ENCODE results near the gene GALNT3. TPM values are rescaled to one million over a fixed set of nuclear protein-coding genes. Genes with fewer than 3 reads are reported as not detected.

The GALNT3 gene
- total and polyA plus RNA-seq, 2 of the 8 experiments (the other 6 are each of a cell fraction or from before 2014, with no cell fraction given), result 3.4 to 23.6 TPM

GRCh38 chr2:165743442-165743841, 50.6 kb downstream of the GALNT3 start:
- Histone ChIP-seq H3K36me3 (ENCODE audit: control insufficient read depth in 2 of 4, insufficient read depth in 4 of 4, low read length in 3 of 4) (peaks cover 0 to 30% (median 7%) of the 10 kb centered on the region in 4 experiments; a peak in 3 of 8 replicates), H3K56ac (replicated peaks; ENCODE audit: insufficient read length, low read depth, low read length) (no peak overlapping the region), H3K79me2 (ENCODE audit: control insufficient read depth in 1 of 2, insufficient read depth in 2 of 2, low read length in 2 of 2) (no peaks in the 10 kb centered on the region), H2BK15ac (ENCODE audit: low read length) (no peak overlapping the region), H3K27ac (ENCODE audit: low read depth, low read length) (no peak overlapping the region), H3K4me1 (replicated peaks in 1 of 4; ENCODE audit: control insufficient read depth in 3 of 4, insufficient read depth in 4 of 4, low read length in 3 of 4) (no peaks in the 10 kb centered on the region), H2BK5ac (ENCODE audit: low read depth, low read length) (no peak overlapping the region), H2AK5ac (ENCODE audit: low read depth, low read length) (no peak overlapping the region), H3K14ac (ENCODE audit: insufficient read length) (no peak overlapping the region), H2BK120ac (replicated peaks; ENCODE audit: low read depth, low read length) (no peak overlapping the region), H3K27me3 (replicated peaks in 1 of 4; ENCODE audit: control insufficient read depth in 3 of 4, extremely low read depth in 1 of 4, insufficient read depth in 3 of 4, low read length in 3 of 4) (no peaks in the 10 kb centered on the region), H3K23ac (ENCODE audit: insufficient read length) (no peak overlapping the region), H3K9me3 (ENCODE audit: insufficient read depth in 2 of 2, low read depth in 1 of 2, low read length in 1 of 2) (peaks cover 0 to 4% of the 10 kb centered on the region in 2 experiments; a peak in 3 of 4 replicates), H3K9ac (replicated peaks in 1 of 4; ENCODE audit: extremely low read depth in 1 of 4, low read depth in 3 of 4, low read length in 3 of 4) (no peak overlapping the region), H3K79me1 (ENCODE audit: low read depth, low read length) (no peaks in the 10 kb centered on the region), H4K5ac (ENCODE audit: insufficient read length, low read depth, low read length) (no peak overlapping the region), H2BK20ac (ENCODE audit: low read length) (no peak overlapping the region), H2BK12ac (ENCODE audit: low read depth, low read length) (no peak overlapping the region), H3K4me3 (ENCODE audit: extremely low read depth in 1 of 4, insufficient read depth in 2 of 4, low read depth in 3 of 4, low read length in 4 of 4) (no peak overlapping the region), H4K91ac (replicated peaks; ENCODE audit: insufficient read length, low read length) (no peak overlapping the region), H3K18ac (ENCODE audit: extremely low read depth, low read length) (no peak overlapping the region), H4K8ac (ENCODE audit: extremely low read depth, insufficient read depth, low read length) (no peak overlapping the region), H3K4me2 (ENCODE audit: insufficient read depth in 1 of 2, low read depth in 2 of 2, low read length in 2 of 2) (no peak overlapping the region), H4K20me1 (replicated peaks in 1 of 2; ENCODE audit: control insufficient read depth in 1 of 2, insufficient read depth in 2 of 2, low read length in 2 of 2) (no peaks in the 10 kb centered on the region), H2AFZ (ENCODE audit: low read length) (no peak overlapping the region), H3K23me2 (ENCODE audit: low read depth, low read length) (no peaks in the 10 kb centered on the region), H3K4ac (replicated peaks; ENCODE audit: insufficient read length, low read depth, low read length) (no peak overlapping the region)
- ChIA-PET POLR2A (ENCODE audit: partially characterized antibody) (no interaction called here), CTCF (ENCODE audit: partially characterized antibody) (interaction anchor here (0.9 to 1.4 kb wide), 2 partner anchors 22 to 45 kb away, joined by 3 read pairs; no protein-coding TSS in a partner anchor)
- WGBS, 2 experiments (ENCODE audit: extremely low coverage in 1 of 2, insufficient coverage in 1 of 2, insufficient read length in 1 of 2, insufficient replicate concordance in 2 of 2, low coverage in 1 of 2, low lambda C conversion rate in 2 of 2, missing lambda C conversion rate in 1 of 2), result 98% methylated on average over 2 of the region's 2 CpGs; no CpG with 5 or more reads in 1 of the 2 experiments
- DNase-seq (ENCODE audit: low read depth in 1 of 2, low spot score in 2 of 2) (no peak), FAIRE-seq (no peak)
- no peak for TF ChIP-seq PHF8 (conservative IDR thresholded peaks at IDR 0.05; ENCODE audit: low read depth, low read length)
- TF ChIP-seq ZNF274 (IDR thresholded peaks at IDR 0.05; ENCODE audit: borderline replicate concordance, extremely low read depth, low read length), result no peak
- TF ChIP-seq USF2 (IDR thresholded peaks at IDR 0.05; ENCODE audit: low read length), result no peak
- no peak for TF ChIP-seq E2F6 (IDR thresholded peaks at IDR 0.05)
- TF ChIP-seq ATF3 (IDR thresholded peaks at IDR 0.05; ENCODE audit: insufficient read depth, low read depth, low read length), result no peak
- TF ChIP-seq BCL11A (IDR thresholded peaks at IDR 0.05; ENCODE audit: low read depth in 2 of 2, low read length in 2 of 2), result no peak
